Smooth muscle cell of trachea (primary cell): Measurements from ENCODE around the gene SASH3. TPM values are rescaled to one million over a fixed set of nuclear protein-coding genes. Genes with fewer than 3 reads are reported as not detected.

Experiments
- total RNA-seq: library from RNA; depleted of rRNA; stranded (reverse); fragments of >200 nt; gene quantifications from 2 replicates; pipeline ENCODE4 v1.2.1, GENCODE V29; 2014

The SASH3 gene
- total RNA-seq, result not detected in 2 replicates

GRCh38 chrX:129779747-129780146 lies at the start of gene SASH3:
TSS of gene SASH3 (plus strand) at chrX:129779949. CDS start at chrX:129780098, 149 bp downstream.

DNA sequence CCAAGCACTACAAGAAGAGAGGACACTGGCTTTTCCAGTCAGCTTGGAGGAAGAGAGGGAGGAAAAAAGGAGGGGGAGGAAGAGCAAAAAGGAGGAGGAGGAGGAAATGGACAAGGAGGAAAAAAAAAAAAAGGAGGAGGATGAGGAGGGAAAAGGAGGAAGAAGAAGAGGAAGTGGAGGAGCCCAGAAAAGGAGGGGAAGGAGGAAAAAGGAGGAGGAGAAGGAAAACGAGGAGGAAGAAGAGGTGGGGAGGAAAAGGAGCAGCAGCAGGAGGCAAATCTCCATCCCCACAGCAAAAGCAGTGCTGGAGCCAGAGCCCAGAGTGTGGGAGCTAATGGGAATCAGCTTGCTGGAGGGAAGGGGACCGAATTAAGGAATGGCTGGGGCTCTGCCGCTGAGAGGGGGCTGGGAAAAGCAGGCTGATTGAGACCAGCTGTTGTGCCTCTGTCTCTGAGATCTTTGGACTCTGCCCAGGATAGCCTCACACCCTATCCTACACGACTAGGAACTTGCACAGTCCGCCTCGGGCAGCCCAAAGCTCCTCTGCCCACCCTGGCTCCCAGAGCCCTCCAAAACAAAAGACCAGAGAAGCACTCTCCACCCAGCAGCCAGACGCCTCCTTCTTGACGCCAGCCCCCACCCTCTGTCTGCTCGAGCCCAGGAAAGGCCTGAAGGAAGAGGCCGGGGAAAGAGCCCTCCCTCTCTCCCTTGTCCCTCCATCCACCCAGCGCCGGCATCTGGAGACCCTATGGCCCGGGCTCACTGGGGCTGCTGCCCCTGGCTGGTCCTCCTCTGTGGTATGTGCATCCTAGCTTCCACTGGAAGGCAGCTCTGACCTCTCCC lies 41.1 kb upstream of the SASH3 start, which contains the start of gene XPNPEP2:
Gene XPNPEP2, plus strand, starts transcription at position 514 of the 843 bp plus-strand sequence. Its CDS starts 235 bp downstream, at position 749.

GRCh38 chrX:129843459-129844306 lies 63.9 kb downstream of the SASH3 start, which contains the start of gene ZDHHC9:
TSS of gene ZDHHC9 (minus strand) at chrX:129843886. CDS start at chrX:129841945, 1,941 bp downstream.

Other genes with a start within 250 kb of the SASH3 start
- 17.9 and 19.8 TPM in 2 replicates for gene OCRL, start 239.7 kb upstream of the SASH3 start, total RNA-seq
- 0.87 and 8.4 TPM in 2 replicates for gene APLN, start 125.0 kb upstream of the SASH3 start, total RNA-seq
- 0.73 and 5.0 TPM in 2 replicates for gene XPNPEP2, start 41.0 kb upstream of the SASH3 start, total RNA-seq
- 22.1 and 28.8 TPM in 2 replicates for gene ZDHHC9, start 63.9 kb downstream of the SASH3 start, total RNA-seq
- 17.0 and 17.5 TPM in 2 replicates for gene UTP14A, start 126.2 kb downstream of the SASH3 start, total RNA-seq
- 2.5 and 4.2 TPM in 2 replicates for gene BCORL1, start 202.7 kb downstream of the SASH3 start, total RNA-seq